ENCODE measurements around the gene STMN1.

- peak in 1 of 3 experiments; percentile 11 for TF ChIP-seq CTCF (optimal IDR thresholded peaks at IDR 0.05 in 1 of 3, IDR thresholded peaks at IDR 0.05 in 1 of 3, conservative IDR thresholded peaks at IDR 0.05 in 1 of 3; ENCODE audit: extremely low read depth in 1 of 3, insufficient read depth in 2 of 3, low read length in 3 of 3)
- no peak for TF ChIP-seq EZH2 (IDR thresholded peaks at IDR 0.05; ENCODE audit: low read length)
These were observed 1.1 kb downstream of the STMN1 start for GRCh38 chr1:25904943-25905679.
